ENCODE results near the gene UTP3. TPM values are rescaled to one million over a fixed set of nuclear protein-coding genes. Genes with fewer than 3 reads are reported as not detected.
"Not testable (repeated sequence)": the region's sequence is repeated elsewhere in the genome, so short reads cannot be mapped to it uniquely, and the experiment has no call there.

The UTP3 gene, protein sequence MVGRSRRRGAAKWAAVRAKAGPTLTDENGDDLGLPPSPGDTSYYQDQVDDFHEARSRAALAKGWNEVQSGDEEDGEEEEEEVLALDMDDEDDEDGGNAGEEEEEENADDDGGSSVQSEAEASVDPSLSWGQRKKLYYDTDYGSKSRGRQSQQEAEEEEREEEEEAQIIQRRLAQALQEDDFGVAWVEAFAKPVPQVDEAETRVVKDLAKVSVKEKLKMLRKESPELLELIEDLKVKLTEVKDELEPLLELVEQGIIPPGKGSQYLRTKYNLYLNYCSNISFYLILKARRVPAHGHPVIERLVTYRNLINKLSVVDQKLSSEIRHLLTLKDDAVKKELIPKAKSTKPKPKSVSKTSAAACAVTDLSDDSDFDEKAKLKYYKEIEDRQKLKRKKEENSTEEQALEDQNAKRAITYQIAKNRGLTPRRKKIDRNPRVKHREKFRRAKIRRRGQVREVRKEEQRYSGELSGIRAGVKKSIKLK
- polyA plus RNA-seq (2011; rRNA removed) (10.4 and 16.8 TPM in 2 replicates), polyA minus RNA-seq (2011; rRNA and poly(A)+ RNA removed) (3.9 and 5.5 TPM in 2 replicates)

DNA sequence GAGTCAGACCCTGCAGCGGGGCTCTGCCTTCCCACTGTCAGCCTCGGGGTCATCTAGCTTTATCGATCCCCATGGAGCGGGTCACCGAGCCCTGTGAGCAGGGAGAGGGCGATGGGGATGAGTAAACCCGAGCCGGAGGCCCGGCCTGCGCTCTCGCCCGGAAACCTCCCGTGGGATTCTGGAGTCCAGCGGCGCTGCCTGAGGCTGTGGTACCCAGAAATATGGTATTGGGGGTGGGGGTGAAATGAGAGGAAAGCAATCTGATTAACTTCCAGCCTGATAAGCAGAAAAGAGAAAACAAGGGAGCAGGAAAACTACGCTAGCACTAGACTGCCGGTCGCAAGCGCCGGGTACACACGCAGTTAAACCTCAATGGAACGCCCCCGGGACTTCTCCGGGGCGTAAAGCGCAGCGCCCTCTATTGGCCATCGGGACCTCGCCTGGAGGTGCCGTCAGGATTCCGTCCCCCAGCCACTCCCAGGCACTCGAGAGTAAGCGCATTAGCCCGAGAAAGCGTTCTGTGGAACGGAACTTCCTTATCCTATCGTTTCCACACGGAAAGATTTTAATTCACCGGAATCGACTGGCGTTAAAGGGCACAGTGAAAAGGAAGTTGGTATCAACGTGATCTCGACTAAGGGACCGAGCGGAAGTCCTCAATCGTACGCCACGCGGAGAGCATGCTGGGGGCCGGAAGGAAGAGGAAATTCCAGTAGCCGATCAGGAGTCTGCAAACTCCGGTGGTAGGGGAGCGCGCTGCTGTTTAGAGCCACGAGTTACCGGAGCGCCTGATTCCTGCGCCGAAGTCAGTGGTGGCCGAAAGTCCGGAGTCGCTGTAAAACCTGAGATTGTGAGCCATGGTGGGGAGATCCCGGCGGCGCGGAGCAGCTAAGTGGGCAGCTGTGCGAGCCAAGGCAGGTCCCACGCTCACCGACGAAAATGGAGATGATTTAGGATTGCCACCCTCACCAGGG, at the start of gene UTP3:
UTP3 (plus strand) TSS at position 712 of the 974 bp plus-strand sequence; CDS start at position 858, 146 bp downstream.
- POLR2A ChIA-PET = interaction anchor here (0.6 kb wide), 1 partner anchor 39 kb away, joined by 15 read pairs; no protein-coding TSS in a partner anchor
- Histone ChIP-seq H3K4me3 (ENCODE audit: low read depth, low read length) (peak within 1 kb of the TSS; percentile 86), H3K27me3 (ENCODE audit: control insufficient read depth, insufficient read depth, low read length) (no peaks in the 10 kb centered on the region), H3K36me3 (ENCODE audit: control insufficient read depth, insufficient read depth, low read length) (no peaks in the 10 kb centered on the region)
- TF ChIP-seq, protein P1, sequence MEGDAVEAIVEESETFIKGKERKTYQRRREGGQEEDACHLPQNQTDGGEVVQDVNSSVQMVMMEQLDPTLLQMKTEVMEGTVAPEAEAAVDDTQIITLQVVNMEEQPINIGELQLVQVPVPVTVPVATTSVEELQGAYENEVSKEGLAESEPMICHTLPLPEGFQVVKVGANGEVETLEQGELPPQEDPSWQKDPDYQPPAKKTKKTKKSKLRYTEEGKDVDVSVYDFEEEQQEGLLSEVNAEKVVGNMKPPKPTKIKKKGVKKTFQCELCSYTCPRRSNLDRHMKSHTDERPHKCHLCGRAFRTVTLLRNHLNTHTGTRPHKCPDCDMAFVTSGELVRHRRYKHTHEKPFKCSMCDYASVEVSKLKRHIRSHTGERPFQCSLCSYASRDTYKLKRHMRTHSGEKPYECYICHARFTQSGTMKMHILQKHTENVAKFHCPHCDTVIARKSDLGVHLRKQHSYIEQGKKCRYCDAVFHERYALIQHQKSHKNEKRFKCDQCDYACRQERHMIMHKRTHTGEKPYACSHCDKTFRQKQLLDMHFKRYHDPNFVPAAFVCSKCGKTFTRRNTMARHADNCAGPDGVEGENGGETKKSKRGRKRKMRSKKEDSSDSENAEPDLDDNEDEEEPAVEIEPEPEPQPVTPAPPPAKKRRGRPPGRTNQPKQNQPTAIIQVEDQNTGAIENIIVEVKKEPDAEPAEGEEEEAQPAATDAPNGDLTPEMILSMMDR (IDR thresholded peaks at IDR 0.05; ENCODE audit: insufficient read depth, low read depth, low read length) = peak; percentile 98
- CTCF ChIA-PET = interaction anchor here (0.6 to 2.9 kb wide), 19 partner anchors 9 to 321 kb away, joined by 3 to 13 read pairs (median 4); partner anchors contain the start of gene JCHAIN
- peak; percentile 98 for DNase-seq (ENCODE audit: low read depth)

DNA sequence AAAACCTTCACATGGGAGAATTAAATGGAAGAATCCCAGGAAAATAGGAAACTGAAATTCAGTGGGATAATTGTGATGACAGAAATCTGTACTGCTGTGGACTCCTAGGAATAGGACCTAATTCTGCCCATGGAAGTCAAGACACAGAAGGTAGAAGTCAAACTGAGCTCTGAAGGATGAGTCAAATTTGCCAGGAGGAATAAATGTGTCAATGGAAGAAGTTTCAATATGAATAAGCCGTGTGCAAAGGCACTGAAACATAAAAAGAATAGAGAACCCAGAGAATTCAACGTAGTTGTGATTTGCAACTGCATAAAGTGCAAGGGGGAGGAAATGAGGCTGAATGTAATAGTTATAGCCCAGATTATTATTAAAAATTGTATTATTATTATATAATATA, 48.1 kb upstream of the UTP3 start:
- CTCF ChIA-PET = interaction anchor here (0.8 kb wide), 1 partner anchor 12 kb away, joined by 6 read pairs; no protein-coding TSS in a partner anchor

DNA sequence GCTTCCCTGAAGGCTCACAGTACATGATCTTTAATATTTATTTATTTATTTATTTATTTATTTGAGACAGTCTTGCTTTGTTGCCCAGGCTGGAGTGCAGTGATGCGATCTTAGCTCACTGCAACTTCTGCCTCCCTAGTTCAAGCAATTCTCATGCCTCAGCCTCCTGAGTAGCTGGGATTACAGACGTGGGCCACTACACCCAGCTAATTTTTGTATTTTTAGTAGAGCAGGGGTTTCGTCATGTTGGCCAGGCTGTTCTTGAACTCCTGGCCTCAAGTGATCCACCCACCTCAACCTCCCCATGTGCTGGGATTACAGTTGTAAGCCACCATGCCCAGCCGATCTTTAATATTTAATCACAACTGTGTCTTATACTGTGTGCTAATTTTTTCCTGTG, 37.6 kb upstream of the UTP3 start:
- POLR2A ChIA-PET; H3K36me3 ChIP-seq (ENCODE audit: control insufficient read depth, insufficient read depth, low read length); H3K4me3 ChIP-seq (ENCODE audit: low read depth, low read length); DNase-seq (ENCODE audit: low read depth); H3K27me3 ChIP-seq (ENCODE audit: control insufficient read depth, insufficient read depth, low read length): not testable (repeated sequence)
- CTCF ChIA-PET = interaction anchor here (0.7 to 2.1 kb wide), 6 partner anchors 9 to 359 kb away, joined by 3 to 11 read pairs (median 6); partner anchors contain the start of gene JCHAIN

More for the DNA sequence above, 48.1 kb upstream of the UTP3 start:
- POLR2A ChIA-PET = no interaction called here
- no peak for DNase-seq (ENCODE audit: low read depth)
- H3K27me3 ChIP-seq (ENCODE audit: control insufficient read depth, insufficient read depth, low read length) = no peaks in the 10 kb centered on the region
- H3K36me3 ChIP-seq (ENCODE audit: control insufficient read depth, insufficient read depth, low read length) = no peaks in the 10 kb centered on the region
- TF ChIP-seq, protein P1 (IDR thresholded peaks at IDR 0.05; ENCODE audit: insufficient read depth, low read depth, low read length) = no peak
- H3K4me3 ChIP-seq (ENCODE audit: low read depth, low read length) = no peak overlapping the region

DNA sequence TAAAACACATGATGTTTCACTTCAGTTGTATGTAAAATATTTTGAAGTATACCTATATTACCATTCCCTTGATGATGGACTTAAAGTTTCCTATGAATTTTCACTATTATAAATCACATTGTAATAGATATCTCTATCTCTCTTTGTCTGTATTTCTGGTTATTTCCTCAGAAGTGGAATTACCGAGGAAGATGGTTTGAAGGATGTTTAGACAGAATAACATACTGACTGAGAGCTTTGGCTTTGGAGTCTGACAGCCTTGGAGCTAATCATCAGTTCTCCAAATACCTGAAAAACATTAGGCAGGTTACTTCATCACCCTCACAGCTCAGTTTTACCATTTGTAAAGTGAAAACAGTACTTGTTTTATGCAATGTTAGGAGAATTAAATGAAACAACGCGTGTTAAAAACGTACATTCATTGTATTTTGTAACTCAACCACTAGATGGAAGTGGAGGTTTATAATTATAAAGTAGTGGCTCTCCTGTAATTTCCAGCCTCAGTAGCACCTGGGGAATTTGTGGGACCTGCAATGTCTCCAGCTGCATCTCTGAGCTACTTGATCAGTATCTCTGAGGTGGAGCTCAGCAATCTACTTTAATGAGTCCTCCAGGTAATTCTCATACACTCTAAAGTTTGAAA, 36.3 kb upstream of the UTP3 start:
- ChIA-PET POLR2A (no interaction called here), CTCF (interaction anchor here (0.6 to 2.1 kb wide), 29 partner anchors 8 to 1060 kb away, joined by 3 to 11 read pairs (median 4); partner anchors contain the start of gene JCHAIN)
- TF ChIP-seq, protein P1 (IDR thresholded peaks at IDR 0.05; ENCODE audit: insufficient read depth, low read depth, low read length) = peak; percentile 53
- Histone ChIP-seq H3K36me3 (ENCODE audit: control insufficient read depth, insufficient read depth, low read length) (no peaks in the 10 kb centered on the region), H3K27me3 (ENCODE audit: control insufficient read depth, insufficient read depth, low read length) (no peaks in the 10 kb centered on the region), H3K4me3 (ENCODE audit: low read depth, low read length) (no peak overlapping the region)
- no peak for DNase-seq (ENCODE audit: low read depth)

DNA sequence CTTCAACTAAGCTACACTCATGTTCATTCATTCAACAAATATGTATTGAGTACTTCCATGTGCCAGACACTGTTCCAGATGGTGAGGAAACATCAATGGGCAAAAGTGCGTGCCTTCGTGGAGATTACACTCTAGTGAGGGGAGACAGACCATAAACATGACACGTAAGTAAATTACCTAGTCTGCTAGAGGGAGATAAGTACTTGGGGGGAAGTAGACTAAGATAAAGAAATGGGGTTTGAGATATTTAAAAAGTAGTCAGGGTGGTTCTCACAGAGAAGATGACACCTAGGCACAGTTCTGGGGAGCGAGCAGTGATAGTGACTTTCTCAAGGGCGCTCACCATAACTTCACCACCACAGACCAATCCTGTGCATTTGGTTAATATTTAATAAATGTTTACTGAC, 33.7 kb upstream of the UTP3 start:
- POLR2A ChIA-PET = no interaction called here
- TF ChIP-seq, protein P1 (IDR thresholded peaks at IDR 0.05; ENCODE audit: insufficient read depth, low read depth, low read length) = no peak
- CTCF ChIA-PET = interaction anchor here (1.0 to 1.2 kb wide), 3 partner anchors 33 to 356 kb away, joined by 3 to 4 read pairs (median 4); no protein-coding TSS in a partner anchor
- H3K36me3 ChIP-seq (ENCODE audit: control insufficient read depth, insufficient read depth, low read length) = no peaks in the 10 kb centered on the region
- DNase-seq (ENCODE audit: low read depth) = no peak
- H3K4me3 ChIP-seq (ENCODE audit: low read depth, low read length) = no peak overlapping the region
- H3K27me3 ChIP-seq (ENCODE audit: control insufficient read depth, insufficient read depth, low read length) = no peaks in the 10 kb centered on the region

Measured in BJ (cell line).